ENCODE results near the gene C16orf96.

C16orf96 gene

GRCh38 chr16:4604401-4604800 is 48.3 kb downstream of the C16orf96 start:
- ChIA-PET POLR2A (no interaction called here), CTCF (no interaction called here)
- Histone ChIP-seq H3K27ac (ENCODE audit: extremely low read depth, low read depth, low read length) (no peak overlapping the region), H3K9me3 (ENCODE audit: control insufficient read depth, insufficient read depth, low read depth, low read length) (no peaks in the 10 kb centered on the region), H3K4me1 (ENCODE audit: control insufficient read depth, insufficient read depth, low read length) (no peaks in the 10 kb centered on the region), H3K4me3 (ENCODE audit: low read depth, low read length) (no peak overlapping the region), H3K36me3 (ENCODE audit: control insufficient read depth in 2 of 2, insufficient read depth in 1 of 2, low read length in 2 of 2) (peaks cover 0 to 20% of the 10 kb centered on the region in 2 experiments; a peak in 1 of 3 replicates)
- peak; percentile 57 for TF ChIP-seq ZIC2 (tag by site-specific recombination; IDR thresholded peaks at IDR 0.05)
- no peak for TF ChIP-seq ZSCAN4 (tag by site-specific recombination; IDR thresholded peaks at IDR 0.05)

GRCh38 chr16:4606354-4606753 is 50.2 kb downstream of the C16orf96 start:
- CTCF ChIA-PET, result interaction anchor here (0.6 kb wide), 1 partner anchor 100 kb away, joined by 3 read pairs; no protein-coding TSS in a partner anchor
- H3K4me3 ChIP-seq (ENCODE audit: low read depth, low read length), result no peak overlapping the region
- no peaks in the 10 kb centered on the region for H3K4me1 ChIP-seq (ENCODE audit: control insufficient read depth, insufficient read depth, low read length)
- peaks cover 0 to 24% of the 10 kb centered on the region in 2 experiments; a peak in 1 of 3 replicates for H3K36me3 ChIP-seq (ENCODE audit: control insufficient read depth in 2 of 2, insufficient read depth in 1 of 2, low read length in 2 of 2)
- H3K27ac ChIP-seq (ENCODE audit: extremely low read depth, low read depth, low read length), result no peak overlapping the region
- no peaks in the 10 kb centered on the region for H3K9me3 ChIP-seq (ENCODE audit: control insufficient read depth, insufficient read depth, low read depth, low read length)
- POLR2A ChIA-PET, result interaction anchor here (1.2 kb wide), 1 partner anchor 10 kb away, joined by 4 read pairs; no protein-coding TSS in a partner anchor
- TF ChIP-seq ZNF2 (tag by site-specific recombination; IDR thresholded peaks at IDR 0.05), result no peak
- TF ChIP-seq ZBTB21 (tag by site-specific recombination; IDR thresholded peaks at IDR 0.05), result no peak

GRCh38 chr16:4607841-4608703 is 51.9 kb downstream of the C16orf96 start:
- ChIA-PET CTCF (interaction anchor here (0.6 to 1.1 kb wide), 3 partner anchors 11 to 742 kb away, joined by 3 to 6 read pairs (median 5); no protein-coding TSS in a partner anchor), POLR2A (no interaction called here)
- TF ChIP-seq ZNF10 (tag by site-specific recombination; IDR thresholded peaks at IDR 0.05), result peak; percentile 69; the same call in 1 of the 2 replicates
- no peak for TF ChIP-seq ZNF610 (tag by site-specific recombination; IDR thresholded peaks at IDR 0.05; ENCODE audit: borderline replicate concordance)
- H3K4me1 ChIP-seq (ENCODE audit: control insufficient read depth, insufficient read depth, low read length), result no peaks in the 10 kb centered on the region
- no peaks in the 10 kb centered on the region for H3K9me3 ChIP-seq (ENCODE audit: control insufficient read depth, insufficient read depth, low read depth, low read length)
- H3K36me3 ChIP-seq (ENCODE audit: control insufficient read depth in 2 of 2, insufficient read depth in 1 of 2, low read length in 2 of 2), result peaks cover 0 to 24% of the 10 kb centered on the region in 2 experiments; a peak in 1 of 3 replicates
- no peak overlapping the region for H3K27ac ChIP-seq (ENCODE audit: extremely low read depth, low read depth, low read length)
- H3K4me3 ChIP-seq (ENCODE audit: low read depth, low read length), result no peak overlapping the region

- peaks cover 0 to 24% of the 10 kb centered on the region in 2 experiments; a peak in 1 of 3 replicates for H3K36me3 ChIP-seq (ENCODE audit: control insufficient read depth in 2 of 2, insufficient read depth in 1 of 2, low read length in 2 of 2)
- ChIA-PET POLR2A (no interaction called here), CTCF (interaction anchor here (1.1 kb wide), 1 partner anchor 12 kb away, joined by 3 read pairs; no protein-coding TSS in a partner anchor)
- TF ChIP-seq MEIS1 (CRISPR knock-in tag; IDR thresholded peaks at IDR 0.05; ENCODE audit: borderline replicate concordance) (no peak), ZNF404 (tag by site-specific recombination; IDR thresholded peaks at IDR 0.05) (no peak), SALL2 (tag by site-specific recombination; IDR thresholded peaks at IDR 0.05; ENCODE audit: borderline replicate concordance) (no peak), GLIS2 (tag by site-specific recombination; IDR thresholded peaks at IDR 0.05) (no peak), ZNF311 (tag by site-specific recombination; IDR thresholded peaks at IDR 0.05; ENCODE audit: borderline replicate concordance) (no peak), IKZF3 (tag by site-specific recombination; IDR thresholded peaks at IDR 0.05) (no peak), ZNF140 (tag by site-specific recombination; IDR thresholded peaks at IDR 0.05) (no peak), ZNF560 (tag by site-specific recombination; IDR thresholded peaks at IDR 0.05; ENCODE audit: borderline replicate concordance) (no peak), REPIN1 (tag by site-specific recombination; IDR thresholded peaks at IDR 0.05; ENCODE audit: low read depth) (no peak), INSM2 (tag by site-specific recombination; IDR thresholded peaks at IDR 0.05) (no peak), ZNF548 (tag by site-specific recombination; IDR thresholded peaks at IDR 0.05) (no peak), ZNF664 (tag by site-specific recombination; IDR thresholded peaks at IDR 0.05) (no peak), SP2 (tag by site-specific recombination; IDR thresholded peaks at IDR 0.05) (no peak), GFI1B (tag by site-specific recombination; IDR thresholded peaks at IDR 0.05) (no peak), ZNF707 (tag by site-specific recombination; IDR thresholded peaks at IDR 0.05) (no peak), ZNF138 (tag by site-specific recombination; IDR thresholded peaks at IDR 0.05; ENCODE audit: borderline replicate concordance) (no peak)
- H3K27ac ChIP-seq (ENCODE audit: extremely low read depth, low read depth, low read length), result no peak overlapping the region
- no peaks in the 10 kb centered on the region for H3K9me3 ChIP-seq (ENCODE audit: control insufficient read depth, insufficient read depth, low read depth, low read length)
- H3K4me3 ChIP-seq (ENCODE audit: low read depth, low read length), result no peak overlapping the region
- no peaks in the 10 kb centered on the region for H3K4me1 ChIP-seq (ENCODE audit: control insufficient read depth, insufficient read depth, low read length)
Observed at GRCh38 chr16:4608704-4608980, 52.5 kb downstream of the C16orf96 start.

Measured in HEK293 (cell line).